ENCODE results near the gene OR12D1.

- TF ChIP-seq EZH2 (IDR thresholded peaks at IDR 0.05; ENCODE audit: borderline replicate concordance, low read depth, low read length, severe bottlenecking) = no peak
- TF ChIP-seq, protein P1, sequence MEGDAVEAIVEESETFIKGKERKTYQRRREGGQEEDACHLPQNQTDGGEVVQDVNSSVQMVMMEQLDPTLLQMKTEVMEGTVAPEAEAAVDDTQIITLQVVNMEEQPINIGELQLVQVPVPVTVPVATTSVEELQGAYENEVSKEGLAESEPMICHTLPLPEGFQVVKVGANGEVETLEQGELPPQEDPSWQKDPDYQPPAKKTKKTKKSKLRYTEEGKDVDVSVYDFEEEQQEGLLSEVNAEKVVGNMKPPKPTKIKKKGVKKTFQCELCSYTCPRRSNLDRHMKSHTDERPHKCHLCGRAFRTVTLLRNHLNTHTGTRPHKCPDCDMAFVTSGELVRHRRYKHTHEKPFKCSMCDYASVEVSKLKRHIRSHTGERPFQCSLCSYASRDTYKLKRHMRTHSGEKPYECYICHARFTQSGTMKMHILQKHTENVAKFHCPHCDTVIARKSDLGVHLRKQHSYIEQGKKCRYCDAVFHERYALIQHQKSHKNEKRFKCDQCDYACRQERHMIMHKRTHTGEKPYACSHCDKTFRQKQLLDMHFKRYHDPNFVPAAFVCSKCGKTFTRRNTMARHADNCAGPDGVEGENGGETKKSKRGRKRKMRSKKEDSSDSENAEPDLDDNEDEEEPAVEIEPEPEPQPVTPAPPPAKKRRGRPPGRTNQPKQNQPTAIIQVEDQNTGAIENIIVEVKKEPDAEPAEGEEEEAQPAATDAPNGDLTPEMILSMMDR (IDR thresholded peaks at IDR 0.05; ENCODE audit: borderline replicate concordance, extremely low read depth, low read length, poor library complexity, severe bottlenecking) = no peak
Measured at GRCh38 chr6:29376003-29376402, 38.7 kb upstream of the OR12D1 start.

All from DND-41 (cell line).